SU-DHL-6 (cell line): ENCODE measurements around the gene PCDHGA4.
"Not testable (repeated sequence)": the region's sequence is repeated elsewhere in the genome, so short reads cannot be mapped to it uniquely, and the experiment has no call there.

Experiments
- H2AFZ ChIP-seq: fragments of 200-600 bp; sonication (generic); 2 replicates; pipeline ENCODE4 v1.6.1; 2014; ENCODE audit warnings: low read depth, mild to moderate bottlenecking, moderate library complexity, mixed read lengths, antibody characterized with exemption, low read length; ENCODE audit not compliant: severe bottlenecking
- H3F3A ChIP-seq: fragments of 200-600 bp; shearing (Covaris generic); 2 replicates; pipeline ENCODE4 v1.6.0; 2016; ENCODE audit warnings: antibody characterized with exemption, mild to moderate bottlenecking; ENCODE audit not compliant: insufficient read depth
- H3K27ac ChIP-seq: fragments of 200-600 bp; sonication (generic); 2 replicates; pipeline ENCODE4 v1.5.1; 2016; ENCODE audit warnings: low read depth, mild to moderate bottlenecking, low read length, moderate library complexity, mixed read lengths
- H3K27me3 ChIP-seq: fragments of 200-600 bp; sonication (generic), shearing (Covaris generic); 2 replicates; pipeline ENCODE4 v1.6.0; 2014; ENCODE audit warnings: mild to moderate bottlenecking, low read length
- H3K36me3 ChIP-seq: fragments of 200-600 bp; sonication (generic); 2 replicates; pipeline ENCODE4 v1.6.1; 2014; ENCODE audit warnings: mild to moderate bottlenecking, low read length, mixed read lengths
- H3K4me2 ChIP-seq: fragments of 300-600, 200-600 bp; shearing (Covaris generic), sonication (generic); 2 replicates; pipeline ENCODE4 v1.6.0; 2014; ENCODE audit warnings: low read length, low read depth, mild to moderate bottlenecking; ENCODE audit not compliant: poor library complexity, severe bottlenecking
- H3K4me3 ChIP-seq: fragments of 200-600 bp; sonication (generic); 2 replicates; pipeline ENCODE4 v1.5.1; 2014; ENCODE audit warnings: antibody characterized with exemption, low read length, mild to moderate bottlenecking, mixed read lengths; ENCODE audit not compliant: insufficient read depth, poor library complexity, severe bottlenecking
- H3K79me2 ChIP-seq: fragments of 200-600 bp; sonication (generic); 2 replicates; pipeline ENCODE4 v1.6.1; 2014; ENCODE audit warnings: mild to moderate bottlenecking, low read length, moderate library complexity; ENCODE audit not compliant: insufficient read depth
- H3K9ac ChIP-seq: fragments of 200-600 bp; sonication (generic); 2 replicates; pipeline ENCODE4 v1.7.0; 2014; ENCODE audit warnings: mild to moderate bottlenecking, low read length
- H3K9me2 ChIP-seq: fragments of 200-600 bp; sonication (generic); replicated peaks from 2 replicates; pipeline ENCODE4 v1.6.1; 2014; ENCODE audit warnings: low read length; ENCODE audit not compliant: insufficient read depth
- H3K9me3 ChIP-seq: fragments of 200-600 bp; sonication (generic); 2 replicates; pipeline ENCODE4 v1.6.1; 2014; ENCODE audit warnings: low read length, mixed read lengths; ENCODE audit not compliant: insufficient read depth
- H4K20me1 ChIP-seq: fragments of 200-600 bp; sonication (generic); 2 replicates; pipeline ENCODE4 v1.6.1; 2014; ENCODE audit warnings: low read depth, mild to moderate bottlenecking, antibody characterized with exemption, low read length, moderate library complexity, mixed read lengths
- CTCF ChIP-seq: fragments of 200-600 bp; sonication (generic); IDR thresholded peaks from one replicate; pipeline ENCODE4 v1.5.1; 2017; ENCODE audit warnings: antibody characterized with exemption, mild to moderate bottlenecking, low read length, moderate library complexity; ENCODE audit not compliant: insufficient read depth, poor library complexity, severe bottlenecking
- EZH2phosphoT487 ChIP-seq: fragments of 200-600 bp; sonication (generic), shearing (Covaris generic); conservative IDR thresholded peaks from 2 replicates; pipeline ENCODE4 v1.6.1; 2018; ENCODE audit warnings: mild to moderate bottlenecking, antibody characterized with exemption, low read length, moderate library complexity, mixed read lengths

The PCDHGA4 gene

GRCh38 chr5:141345327-141345726 is 9.5 kb upstream of the PCDHGA4 start:
- TF ChIP-seq CTCF = no peak
- no peak for TF ChIP-seq EZH2phosphoT487
- no peaks in the 10 kb centered on the region for H3F3A ChIP-seq
- no peak overlapping the region for H3K27ac ChIP-seq
- H3K79me2 ChIP-seq = no peaks in the 10 kb centered on the region
- H3K4me3 ChIP-seq = no peak overlapping the region
- no peaks in the 10 kb centered on the region for H4K20me1 ChIP-seq
- no peak overlapping the region for H3K4me2 ChIP-seq
- no peak overlapping the region for H2AFZ ChIP-seq
- H3K36me3 ChIP-seq = no peaks in the 10 kb centered on the region
- no peak overlapping the region for H3K9ac ChIP-seq
- H3K9me2 ChIP-seq = no peaks in the 10 kb centered on the region
- H3K9me3 ChIP-seq = no peaks in the 10 kb centered on the region
- no peaks in the 10 kb centered on the region for H3K27me3 ChIP-seq

GRCh38 chr5:141346017-141346416 is 8.8 kb upstream of the PCDHGA4 start:
- not testable (repeated sequence) for H3K27me3 ChIP-seq, H3K4me2 ChIP-seq, H2AFZ ChIP-seq, H4K20me1 ChIP-seq, H3K36me3 ChIP-seq, H3F3A ChIP-seq, H3K27ac ChIP-seq, H3K9me2 ChIP-seq, H3K9ac ChIP-seq, H3K4me3 ChIP-seq, H3K79me2 ChIP-seq, H3K9me3 ChIP-seq

GRCh38 chr5:141349917-141350619 is 4.8 kb upstream of the PCDHGA4 start, which contains the start of gene PCDHGB1:
Gene PCDHGB1 (plus strand): TSS chr5:141350099. CDS start chr5:141350261, 162 bp downstream.
- Histone ChIP-seq H4K20me1 (no peaks in the 10 kb centered on the region), H2AFZ (peak within 1 kb of the TSS; percentile 69), H3K4me2 (peak within 1 kb of the TSS; percentile 46), H3F3A (0 out of 2 replicates have a peak, but pooled peaks cover 5% of the 10 kb centered on the region), H3K9ac (peak within 1 kb of the TSS; percentile 30; the same call in 1 of the 2 replicates), H3K9me3 (no peaks in the 10 kb centered on the region), H3K79me2 (no peaks in the 10 kb centered on the region), H3K27me3 (no peaks in the 10 kb centered on the region), H3K27ac (no peak within 1 kb of the TSS), H3K9me2 (no peaks in the 10 kb centered on the region), H3K4me3 (peak within 1 kb of the TSS; percentile 38), H3K36me3 (no peaks in the 10 kb centered on the region)
- TF ChIP-seq CTCF (peak; percentile 46), EZH2phosphoT487 (no peak)

- no peak for TF ChIP-seq CTCF
- H3K9me2 ChIP-seq = no peaks in the 10 kb centered on the region
- no peaks in the 10 kb centered on the region for H3K36me3 ChIP-seq
- H3F3A ChIP-seq = 0 out of 2 replicates have a peak, but pooled peaks cover 5% of the 10 kb centered on the region
- H3K9me3 ChIP-seq = no peaks in the 10 kb centered on the region
- H3K4me3 ChIP-seq = no peak overlapping the region
- no peak overlapping the region for H3K4me2 ChIP-seq
- no peaks in the 10 kb centered on the region for H3K79me2 ChIP-seq
- H3K27me3 ChIP-seq = no peaks in the 10 kb centered on the region
- no peak overlapping the region for H3K27ac ChIP-seq
- H3K9ac ChIP-seq = no peak overlapping the region
- no peaks in the 10 kb centered on the region for H4K20me1 ChIP-seq
- H2AFZ ChIP-seq = no peak overlapping the region
Measured at GRCh38 chr5:141351591-141351990, 3.2 kb upstream of the PCDHGA4 start.
